ENCODE data around the gene PRAMEF6.
"Not testable (repeated sequence)": the region's sequence is repeated elsewhere in the genome, so short reads cannot be mapped to it uniquely, and the experiment has no call there.

PRAMEF6 gene

DNA sequence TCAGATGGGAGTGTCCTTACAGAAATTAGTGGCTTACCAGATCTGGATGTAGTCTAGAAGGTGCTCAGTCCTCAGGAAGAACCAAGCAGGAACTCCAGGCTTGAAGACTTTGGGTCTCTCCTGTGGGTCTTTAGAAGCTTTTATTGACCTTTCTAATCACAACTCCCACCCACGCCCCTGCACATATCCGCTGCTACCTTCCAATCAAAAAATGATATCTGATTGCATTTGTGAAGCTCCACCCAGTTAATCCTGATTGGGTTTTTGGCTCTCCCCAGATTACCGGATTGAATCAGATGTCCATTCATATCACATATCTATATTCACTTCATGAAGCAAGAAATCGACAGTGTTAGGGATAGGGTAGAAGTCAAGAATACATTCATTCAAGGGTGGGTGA is at the start of gene PRAMEF6:
Gene PRAMEF6, minus strand, starts transcription at position 101 of the 400 bp plus-strand sequence. CDS start 5,062 bp downstream, outside the sequence.
- H3K36me3 ChIP-seq (ENCODE audit: control insufficient read depth in 2 of 2, insufficient read depth in 1 of 2, low read length in 2 of 2); H3K4me3 ChIP-seq (ENCODE audit: low read depth, low read length); H3K27ac ChIP-seq (ENCODE audit: extremely low read depth, low read depth, low read length); H3K9me3 ChIP-seq (ENCODE audit: control insufficient read depth, insufficient read depth, low read depth, low read length); POLR2A ChIA-PET; CTCF ChIA-PET; H3K4me1 ChIP-seq (ENCODE audit: control insufficient read depth, insufficient read depth, low read length): not testable (repeated sequence)

DNA sequence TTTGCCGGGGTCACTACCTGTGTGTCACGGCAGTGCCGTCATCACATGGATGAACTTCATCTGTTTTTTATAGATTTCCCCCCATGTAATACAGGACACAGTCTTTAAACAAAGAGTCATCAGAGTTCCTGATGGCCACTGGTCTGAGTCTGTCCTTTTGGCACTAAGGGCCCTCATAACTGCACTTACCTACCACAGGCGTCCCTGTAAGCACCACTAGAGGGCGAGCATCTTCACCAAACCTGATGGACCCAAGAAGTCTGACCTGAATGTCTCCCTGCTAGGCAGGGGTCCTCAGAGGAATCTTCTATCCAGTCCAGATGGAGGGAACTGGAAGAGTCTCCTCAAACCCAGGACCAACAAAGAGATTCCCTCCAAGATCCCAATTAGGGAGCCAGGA is 23.0 kb downstream of the PRAMEF6 start:
- POLR2A ChIA-PET; H3K9me3 ChIP-seq (ENCODE audit: control insufficient read depth, insufficient read depth, low read depth, low read length); H3K27ac ChIP-seq (ENCODE audit: extremely low read depth, low read depth, low read length); H3K4me3 ChIP-seq (ENCODE audit: low read depth, low read length); CTCF ChIA-PET; H3K4me1 ChIP-seq (ENCODE audit: control insufficient read depth, insufficient read depth, low read length); H3K36me3 ChIP-seq (ENCODE audit: control insufficient read depth in 2 of 2, insufficient read depth in 1 of 2, low read length in 2 of 2): not testable (repeated sequence)

DNA sequence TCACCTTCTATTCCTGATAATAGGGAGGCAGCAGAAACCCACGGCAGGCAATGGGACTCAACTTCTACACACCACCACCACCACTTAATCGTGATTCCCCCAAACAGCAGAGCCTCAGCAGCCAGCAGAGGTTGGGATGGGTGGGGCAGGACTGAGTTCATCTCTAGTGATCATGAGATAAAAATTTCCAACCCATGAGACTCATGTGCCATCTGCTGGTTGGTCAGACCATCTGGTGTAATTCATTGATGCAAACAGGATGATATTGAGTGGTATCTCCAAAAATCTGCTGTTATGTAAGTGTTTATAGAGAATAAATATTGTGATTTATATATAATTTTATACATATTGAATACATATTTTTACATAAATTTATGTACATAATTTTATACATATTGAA is 25.6 kb downstream of the PRAMEF6 start:
- H3K36me3 ChIP-seq (ENCODE audit: control insufficient read depth in 2 of 2, insufficient read depth in 1 of 2, low read length in 2 of 2); H3K27ac ChIP-seq (ENCODE audit: extremely low read depth, low read depth, low read length); CTCF ChIA-PET; H3K4me3 ChIP-seq (ENCODE audit: low read depth, low read length); H3K9me3 ChIP-seq (ENCODE audit: control insufficient read depth, insufficient read depth, low read depth, low read length); POLR2A ChIA-PET; H3K4me1 ChIP-seq (ENCODE audit: control insufficient read depth, insufficient read depth, low read length): not testable (repeated sequence)

DNA sequence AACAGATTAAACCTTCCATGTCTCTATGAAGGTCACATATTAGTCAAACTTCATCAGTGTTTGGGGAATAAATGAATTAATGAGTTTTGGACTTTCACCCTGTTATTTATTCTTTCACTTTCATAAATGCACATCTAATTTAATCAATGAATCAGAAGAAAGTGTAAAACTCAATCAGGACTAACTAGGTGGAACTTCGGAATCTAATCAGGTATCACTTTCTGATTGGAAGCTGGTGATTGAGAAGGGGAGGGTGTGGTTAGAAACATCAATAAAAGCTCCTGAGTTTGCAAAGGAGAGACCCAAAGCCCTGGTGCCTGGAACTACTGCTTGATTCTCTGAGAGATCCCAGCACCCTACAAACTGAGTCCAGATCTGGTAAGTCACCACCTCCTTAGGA is 31.1 kb downstream of the PRAMEF6 start, which contains the start of gene PRAMEF7:
Gene PRAMEF7, plus strand, starts transcription at position 301 of the 400 bp plus-strand sequence. CDS start 1,083 bp downstream, outside the sequence.
- H3K4me3 ChIP-seq (ENCODE audit: low read depth, low read length); H3K4me1 ChIP-seq (ENCODE audit: control insufficient read depth, insufficient read depth, low read length); H3K36me3 ChIP-seq (ENCODE audit: control insufficient read depth in 2 of 2, insufficient read depth in 1 of 2, low read length in 2 of 2); POLR2A ChIA-PET; H3K27ac ChIP-seq (ENCODE audit: extremely low read depth, low read depth, low read length); H3K9me3 ChIP-seq (ENCODE audit: control insufficient read depth, insufficient read depth, low read depth, low read length); CTCF ChIA-PET: not testable (repeated sequence)

DNA sequence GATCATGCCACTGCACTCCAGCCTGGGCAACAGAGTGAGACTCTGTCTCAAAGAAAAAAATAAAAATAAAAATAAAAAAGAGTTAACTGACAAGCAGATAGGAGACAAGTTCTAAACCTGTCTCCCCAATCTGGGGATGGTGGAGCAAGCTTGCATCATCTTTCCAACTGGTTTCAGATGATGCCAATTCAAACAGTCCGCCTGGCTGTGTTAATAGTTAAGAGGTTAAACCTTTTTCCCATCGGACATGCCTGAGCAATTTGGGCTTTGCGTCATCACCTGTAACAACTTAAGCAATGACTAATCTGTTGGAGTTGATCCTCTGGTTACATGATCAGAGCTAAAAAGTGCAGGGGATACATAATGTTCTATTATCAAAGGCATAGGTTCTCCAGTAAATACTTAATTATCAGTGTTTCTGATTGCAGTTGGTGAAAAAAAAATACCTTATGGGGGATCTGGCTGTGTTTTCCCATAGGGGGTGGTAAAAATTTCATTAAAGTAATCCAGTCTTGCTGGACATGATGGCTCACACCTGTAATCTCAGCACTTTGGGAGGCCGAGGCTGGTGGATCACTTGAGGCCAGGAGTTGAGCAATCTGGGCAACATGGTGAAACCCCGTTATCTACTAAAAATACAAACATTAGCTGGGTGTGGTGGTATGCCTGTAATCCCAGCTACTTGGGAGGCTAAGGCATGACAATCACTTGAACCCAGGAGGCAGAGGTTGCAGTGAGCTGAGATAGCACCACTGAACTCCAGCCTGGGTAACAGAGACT is 43.4 kb downstream of the PRAMEF6 start:
- CTCF ChIA-PET; H3K27ac ChIP-seq (ENCODE audit: extremely low read depth, low read depth, low read length); H3K9me3 ChIP-seq (ENCODE audit: control insufficient read depth, insufficient read depth, low read depth, low read length); H3K4me1 ChIP-seq (ENCODE audit: control insufficient read depth, insufficient read depth, low read length); POLR2A ChIA-PET; H3K4me3 ChIP-seq (ENCODE audit: low read depth, low read length); H3K36me3 ChIP-seq (ENCODE audit: control insufficient read depth in 2 of 2, insufficient read depth in 1 of 2, low read length in 2 of 2): not testable (repeated sequence)

DNA sequence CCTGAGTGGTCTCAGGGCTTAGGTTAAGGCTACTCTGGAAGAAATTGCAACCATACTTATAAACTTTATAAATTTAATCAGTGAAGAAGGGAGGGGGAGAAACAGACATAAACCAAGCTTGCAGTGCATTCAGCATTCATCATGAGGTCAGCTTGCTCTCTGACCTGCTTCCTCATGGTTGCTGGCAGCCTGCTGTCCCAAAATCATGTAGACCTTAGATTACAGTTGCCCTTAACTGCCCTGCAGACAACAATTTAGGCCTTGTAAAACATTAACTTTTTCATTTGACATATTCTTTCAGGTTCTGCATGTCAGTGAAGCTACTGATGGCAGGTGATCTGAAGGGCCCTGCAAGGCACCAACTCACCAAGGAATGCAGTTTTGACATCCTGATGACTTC is 48.2 kb downstream of the PRAMEF6 start:
- POLR2A ChIA-PET; H3K4me1 ChIP-seq (ENCODE audit: control insufficient read depth, insufficient read depth, low read length); H3K9me3 ChIP-seq (ENCODE audit: control insufficient read depth, insufficient read depth, low read depth, low read length); H3K4me3 ChIP-seq (ENCODE audit: low read depth, low read length); CTCF ChIA-PET; H3K27ac ChIP-seq (ENCODE audit: extremely low read depth, low read depth, low read length); H3K36me3 ChIP-seq (ENCODE audit: control insufficient read depth in 2 of 2, insufficient read depth in 1 of 2, low read length in 2 of 2): not testable (repeated sequence)

DNA sequence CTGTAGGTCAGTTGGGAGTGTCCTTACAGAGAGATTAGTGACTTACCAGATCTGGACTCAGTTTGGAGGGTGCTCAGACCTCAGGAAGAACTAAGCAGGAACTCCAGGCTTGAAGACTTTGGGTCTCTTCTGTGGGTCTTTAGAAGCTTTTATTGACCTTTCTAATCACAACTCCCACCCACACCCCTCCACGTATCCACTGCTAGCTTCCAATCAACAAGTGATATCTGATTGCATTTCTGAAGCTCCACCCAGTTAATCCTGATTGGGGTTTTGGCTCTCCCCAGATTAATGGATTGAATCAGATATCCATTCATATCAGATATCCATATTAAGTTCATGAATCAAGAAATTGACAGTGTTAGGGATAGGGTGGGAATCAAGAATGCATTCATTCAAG is 49.2 kb downstream of the PRAMEF6 start, which contains the start of gene PRAMEF10:
Gene PRAMEF10, minus strand, starts transcription at position 101 of the 400 bp plus-strand sequence. CDS start 2,423 bp downstream, outside the sequence.
- H3K27ac ChIP-seq (ENCODE audit: extremely low read depth, low read depth, low read length); H3K4me1 ChIP-seq (ENCODE audit: control insufficient read depth, insufficient read depth, low read length); H3K9me3 ChIP-seq (ENCODE audit: control insufficient read depth, insufficient read depth, low read depth, low read length); CTCF ChIA-PET; H3K4me3 ChIP-seq (ENCODE audit: low read depth, low read length); H3K36me3 ChIP-seq (ENCODE audit: control insufficient read depth in 2 of 2, insufficient read depth in 1 of 2, low read length in 2 of 2); POLR2A ChIA-PET: not testable (repeated sequence)

All from HEK293 (cell line).